ENCODE results near the gene IL36RN.

The IL36RN gene

GRCh38 chr2:113068249-113068648, 9.3 kb downstream of the IL36RN start:
- Histone ChIP-seq H3K27ac (no peak overlapping the region), H3K36me3 (ENCODE audit: control insufficient read depth, insufficient read depth, low read length) (no peaks in the 10 kb centered on the region), H3K4me1 (no peaks in the 10 kb centered on the region), H3K27me3 (ENCODE audit: control insufficient read depth, insufficient read depth, low read length) (no peaks in the 10 kb centered on the region), H3K79me2 (no peaks in the 10 kb centered on the region), H3K4me2 (ENCODE audit: low read length) (no peak overlapping the region), H3K9ac (no peak overlapping the region), H3K4me3 (ENCODE audit: low read depth, low read length) (no peak overlapping the region), H3K9me3 (ENCODE audit: control insufficient read depth, low read length) (no peaks in the 10 kb centered on the region), H2AFZ (no peak overlapping the region)
- no peak for TF ChIP-seq CTCF (IDR thresholded peaks at IDR 0.05)

DNA sequence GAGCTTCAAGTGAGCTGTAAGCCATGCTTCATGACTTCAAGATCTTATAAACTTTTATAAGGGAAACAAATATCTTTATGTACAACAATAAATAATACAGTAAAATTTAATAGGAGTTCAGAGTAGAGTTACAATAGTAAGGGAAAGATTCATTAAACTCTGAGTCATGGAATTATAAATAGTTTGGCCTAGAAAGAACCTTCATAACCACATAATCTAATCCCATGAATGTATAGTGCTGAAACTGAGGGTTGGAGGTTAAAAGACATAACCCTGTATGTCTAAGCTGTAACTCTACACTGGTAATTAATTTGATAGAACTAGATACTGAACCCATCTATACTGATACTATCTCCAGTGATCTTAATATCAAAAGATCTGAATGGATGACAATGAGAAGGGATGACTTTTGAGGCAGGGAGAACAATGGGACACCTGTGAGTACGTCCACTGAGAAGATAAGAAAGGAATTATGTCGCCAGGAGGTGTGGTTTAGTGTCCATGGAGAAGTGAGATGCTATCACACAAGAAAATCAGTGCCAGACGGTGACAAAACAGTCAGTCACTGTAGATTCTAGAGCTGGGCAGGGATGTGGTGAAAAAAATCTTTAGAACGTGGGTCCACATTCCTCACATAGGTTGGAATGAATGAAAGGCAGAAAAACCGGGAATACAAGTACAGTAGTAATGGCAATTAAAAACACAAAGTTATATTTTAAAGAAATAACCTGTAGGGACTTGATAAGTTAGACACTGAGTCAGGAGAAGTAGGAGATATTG, 9.9 kb downstream of the IL36RN start:
- Histone ChIP-seq H3K79me2 (no peaks in the 10 kb centered on the region), H3K4me1 (no peaks in the 10 kb centered on the region)

GRCh38 chr2:113069676-113070605, 10.9 kb downstream of the IL36RN start:
- no peaks in the 10 kb centered on the region for H3K36me3 ChIP-seq (ENCODE audit: control insufficient read depth, insufficient read depth, low read length)
- H3K4me3 ChIP-seq (ENCODE audit: low read depth, low read length), result no peak overlapping the region
- no peaks in the 10 kb centered on the region for H3K27me3 ChIP-seq (ENCODE audit: control insufficient read depth, insufficient read depth, low read length)
- H3K4me2 ChIP-seq (ENCODE audit: low read length), result no peak overlapping the region
- H3K79me2 ChIP-seq, result no peaks in the 10 kb centered on the region
- H3K27ac ChIP-seq, result no peak overlapping the region
- no peaks in the 10 kb centered on the region for H3K4me1 ChIP-seq
- no peak overlapping the region for H2AFZ ChIP-seq
- no peak overlapping the region for H3K9ac ChIP-seq
- no peak for TF ChIP-seq CTCF (IDR thresholded peaks at IDR 0.05)
- H3K9me3 ChIP-seq (ENCODE audit: control insufficient read depth, low read length), result no peaks in the 10 kb centered on the region

More for the DNA sequence above, 9.9 kb downstream of the IL36RN start:
- TF ChIP-seq CTCF (IDR thresholded peaks at IDR 0.05), result no peak
- H3K4me2 ChIP-seq (ENCODE audit: low read length), result no peak overlapping the region
- no peak overlapping the region for H3K9ac ChIP-seq
- no peaks in the 10 kb centered on the region for H3K36me3 ChIP-seq (ENCODE audit: control insufficient read depth, insufficient read depth, low read length)
- H3K4me3 ChIP-seq (ENCODE audit: low read depth, low read length), result no peak overlapping the region
- no peaks in the 10 kb centered on the region for H3K9me3 ChIP-seq (ENCODE audit: control insufficient read depth, low read length)
- H3K27ac ChIP-seq, result no peak overlapping the region
- no peaks in the 10 kb centered on the region for H3K27me3 ChIP-seq (ENCODE audit: control insufficient read depth, insufficient read depth, low read length)
- H2AFZ ChIP-seq, result no peak overlapping the region

GRCh38 chr2:113070606-113070975, 11.6 kb downstream of the IL36RN start:
- Histone ChIP-seq H2AFZ (no peak overlapping the region), H3K9ac (no peak overlapping the region), H3K79me2 (no peaks in the 10 kb centered on the region), H3K4me2 (ENCODE audit: low read length) (no peak overlapping the region), H3K4me3 (ENCODE audit: low read depth, low read length) (no peak overlapping the region), H3K27ac (no peak overlapping the region), H3K4me1 (no peaks in the 10 kb centered on the region), H3K36me3 (ENCODE audit: control insufficient read depth, insufficient read depth, low read length) (no peaks in the 10 kb centered on the region), H3K27me3 (ENCODE audit: control insufficient read depth, insufficient read depth, low read length) (no peaks in the 10 kb centered on the region), H3K9me3 (ENCODE audit: control insufficient read depth, low read length) (no peaks in the 10 kb centered on the region)
- no peak for TF ChIP-seq CTCF (IDR thresholded peaks at IDR 0.05)
